Loucy (cell line): Measurements from ENCODE around the gene CRYBA4.

Source experiments
- H2AFZ ChIP-seq: fragments of 200-600 bp; sonication (generic); 2 replicates; pipeline ENCODE4 v1.6.0; 2016; ENCODE audit warnings: antibody characterized with exemption, mild to moderate bottlenecking, low read length, moderate library complexity
- H3F3A ChIP-seq: fragments of 200-600 bp; 2 replicates; pipeline ENCODE4 v1.6.0; 2016; ENCODE audit warnings: antibody characterized with exemption, low read depth, mild to moderate bottlenecking
- H3K27me3 ChIP-seq: fragments of 200-600 bp; sonication (generic); 2 replicates; pipeline ENCODE4 v1.6.1; 2014; ENCODE audit warnings: low read length, mild to moderate bottlenecking; ENCODE audit not compliant: insufficient read depth, poor library complexity, severe bottlenecking
- H3K36me3 ChIP-seq: fragments of 200-600 bp; sonication (generic); 2 replicates; pipeline ENCODE4 v1.6.1; 2016; ENCODE audit warnings: low read length; ENCODE audit not compliant: insufficient read depth
- H3K4me1 ChIP-seq: fragments of 200-600 bp; sonication (generic); 2 replicates; pipeline ENCODE4 v1.5.1; 2014; ENCODE audit warnings: low read length, mild to moderate bottlenecking; ENCODE audit not compliant: insufficient read depth, poor library complexity, severe bottlenecking
- H3K4me2 ChIP-seq: fragments of 200-600 bp; sonication (generic); 2 replicates; pipeline ENCODE4 v1.6.0; 2014; ENCODE audit warnings: antibody characterized with exemption, low read length, low read depth, mild to moderate bottlenecking; ENCODE audit not compliant: poor library complexity, severe bottlenecking
- H3K4me3 ChIP-seq: fragments of 200-600 bp; sonication (generic); 2 replicates; pipeline ENCODE4 v1.5.1; 2014; ENCODE audit warnings: low read length, mild to moderate bottlenecking, mixed read lengths; ENCODE audit not compliant: poor library complexity, severe bottlenecking
- H3K79me2 ChIP-seq: fragments of 200-600 bp; sonication (generic); 2 replicates; pipeline ENCODE4 v1.6.1; 2014; ENCODE audit warnings: low read length; ENCODE audit not compliant: insufficient read depth
- H3K9ac ChIP-seq: fragments of 200-600 bp; sonication (generic); 2 replicates; pipeline ENCODE4 v1.6.0; 2014; ENCODE audit warnings: mild to moderate bottlenecking, low read depth, low read length, moderate library complexity; ENCODE audit not compliant: poor library complexity, severe bottlenecking
- H3K9me2 ChIP-seq: fragments of 200-600 bp; sonication (generic); replicated peaks from 2 replicates; pipeline ENCODE4 v1.6.1; 2016; ENCODE audit warnings: low read depth, low read length, mixed read lengths
- H3K9me3 ChIP-seq: fragments of 200-600 bp; sonication (generic); 2 replicates; pipeline ENCODE4 v1.6.1; 2014; ENCODE audit warnings: mild to moderate bottlenecking, antibody characterized with exemption, low read length, low read depth; ENCODE audit not compliant: insufficient read depth
- H4K20me1 ChIP-seq: fragments of 200-600 bp; sonication (generic); 2 replicates; pipeline ENCODE4 v1.6.0; 2014; ENCODE audit warnings: antibody characterized with exemption, low read length, mild to moderate bottlenecking; ENCODE audit not compliant: insufficient read depth, poor library complexity, severe bottlenecking
- CTCF ChIP-seq: fragments of 200-600 bp; sonication (generic); conservative IDR thresholded peaks from 2 replicates; pipeline ENCODE4 v1.5.1; 2014; ENCODE audit warnings: mild to moderate bottlenecking, antibody characterized with exemption, low read length
- EZH2phosphoT487 ChIP-seq: fragments of 200-600 bp; IDR thresholded peaks from 2 replicates; pipeline ENCODE4 v1.6.1; 2018; ENCODE audit warnings: antibody characterized with exemption, mild to moderate bottlenecking, moderate library complexity, borderline replicate concordance

The CRYBA4 gene

GRCh38 chr22:26671317-26672059 lies 49.7 kb downstream of the CRYBA4 start:
- H3K4me1 ChIP-seq, result peaks cover 54% of the 10 kb centered on the region

GRCh38 chr22:26672060-26672471 lies 50.3 kb downstream of the CRYBA4 start:
- Histone ChIP-seq H3K9ac (peak overlapping the region; percentile 96), H2AFZ (peak overlapping the region; percentile 47; the same call in 1 of the 2 replicates), H3K9me3 (no peaks in the 10 kb centered on the region), H3K79me2 (peaks cover 31% of the 10 kb centered on the region), H3K4me3 (peak overlapping the region; percentile 98), H3K36me3 (no peaks in the 10 kb centered on the region), H4K20me1 (peaks cover 6% of the 10 kb centered on the region), H3K27me3 (no peaks in the 10 kb centered on the region), H3F3A (peaks cover 11% of the 10 kb centered on the region), H3K4me2 (peak overlapping the region; percentile 98), H3K9me2 (no peaks in the 10 kb centered on the region), H3K4me1 (peaks cover 54% of the 10 kb centered on the region)
- TF ChIP-seq EZH2phosphoT487 (no peak), CTCF (no peak)

More at GRCh38 chr22:26671317-26672059, 49.7 kb downstream of the CRYBA4 start:
- Histone ChIP-seq H4K20me1 (peaks cover 6% of the 10 kb centered on the region), H3K9me3 (no peaks in the 10 kb centered on the region), H3F3A (peaks cover 11% of the 10 kb centered on the region), H3K27me3 (no peaks in the 10 kb centered on the region), H3K4me2 (peak overlapping the region; percentile 98), H3K36me3 (no peaks in the 10 kb centered on the region), H3K9me2 (no peaks in the 10 kb centered on the region), H3K4me3 (peak overlapping the region; percentile 98), H2AFZ (no peak overlapping the region), H3K9ac (peak overlapping the region; percentile 96), H3K79me2 (peaks cover 31% of the 10 kb centered on the region)
- TF ChIP-seq CTCF, result no peak
- no peak for TF ChIP-seq EZH2phosphoT487

- Histone ChIP-seq H4K20me1 (peaks cover 6% of the 10 kb centered on the region), H3K4me1 (peaks cover 54% of the 10 kb centered on the region), H2AFZ (peak overlapping the region; percentile 47), H3K79me2 (peaks cover 31% of the 10 kb centered on the region), H3K4me2 (peak overlapping the region; percentile 98), H3K9me3 (no peaks in the 10 kb centered on the region), H3F3A (peaks cover 11% of the 10 kb centered on the region), H3K9ac (peak overlapping the region; percentile 96), H3K4me3 (peak overlapping the region; percentile 98), H3K9me2 (no peaks in the 10 kb centered on the region), H3K27me3 (no peaks in the 10 kb centered on the region), H3K36me3 (no peaks in the 10 kb centered on the region)
- TF ChIP-seq EZH2phosphoT487 (no peak), CTCF (peak; percentile 44)
Measured at GRCh38 chr22:26672590-26673468, 51.1 kb downstream of the CRYBA4 start.
